Frontal cortex (tissue), 4 donors: ENCODE measurements around the gene NCOA3. TPM values are rescaled to one million over a fixed set of nuclear protein-coding genes. Genes with fewer than 3 reads are reported as not detected.

Experiments
- DNase-seq, 2 donors: peaks; one replicate each; pipeline ENCODE4 v3.0.0; 2012; ENCODE audit warnings: low spot score in 2 of 2
- FAIRE-seq: peaks from 2 replicates; lab custom pipeline; 2012; peaks lifted over from hg19 to GRCh38; lab: Jason Lieb, UNC
- small RNA-seq: library from RNA; depleted of rRNA; stranded (forward); fragments of <200 nt; gene quantifications from one replicate; pipeline ENCODE3, GENCODE V24; 2014
- total RNA-seq: library from RNA; depleted of rRNA; stranded (reverse); fragments of >200 nt; gene quantifications from one replicate; pipeline ENCODE4 v1.2.3, GENCODE V29; 2014
- donor health status: control.
- donor health status: control.
- donor health status: control.

Gene NCOA3
- total RNA-seq, 1 donor from 2014 or later: 42.0 TPM

DNA sequence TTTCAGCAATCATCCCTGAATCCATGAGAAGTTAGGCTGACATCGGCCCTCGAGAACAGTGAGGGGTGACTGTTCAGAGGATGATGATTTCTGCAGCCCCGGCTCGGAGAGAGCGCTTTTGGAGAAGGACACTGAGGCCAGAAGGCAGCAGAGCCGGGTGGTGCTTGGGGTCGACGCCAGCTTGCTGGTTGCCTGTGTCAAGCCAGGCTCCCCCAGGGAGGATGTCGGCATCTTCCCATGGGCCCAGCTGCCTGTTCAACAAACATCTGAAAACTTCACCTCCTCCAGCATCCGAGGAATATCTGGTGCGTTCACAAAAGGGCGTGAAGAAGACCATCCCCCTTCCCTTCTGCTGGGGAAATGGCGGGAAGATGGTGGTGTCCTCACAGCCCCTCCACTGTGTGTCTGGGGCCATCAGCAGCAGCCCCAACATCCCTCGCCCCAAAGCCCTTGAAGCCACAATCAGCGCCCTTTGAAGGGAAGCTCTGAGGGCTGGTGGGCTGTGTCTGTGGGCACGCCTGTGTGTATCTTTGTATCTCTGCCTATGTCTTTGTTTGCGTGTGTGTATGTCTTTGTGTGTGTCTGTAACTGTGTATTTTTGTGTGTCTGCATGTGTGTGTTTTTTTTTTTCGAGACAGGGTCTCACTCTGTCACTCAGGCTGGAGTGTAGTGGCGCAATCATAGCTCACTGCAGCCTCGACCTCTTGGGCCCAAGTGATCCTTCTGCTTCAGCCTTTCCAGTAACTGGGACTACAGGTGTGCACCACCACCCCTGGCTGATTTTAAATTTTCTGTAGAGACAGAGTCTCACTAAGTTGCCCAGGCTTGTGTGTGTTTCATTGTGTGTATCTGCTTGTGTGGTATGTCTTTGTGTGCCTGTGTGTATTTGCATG is 185.7 kb downstream of the NCOA3 start:
- no peak for FAIRE-seq

DNA sequence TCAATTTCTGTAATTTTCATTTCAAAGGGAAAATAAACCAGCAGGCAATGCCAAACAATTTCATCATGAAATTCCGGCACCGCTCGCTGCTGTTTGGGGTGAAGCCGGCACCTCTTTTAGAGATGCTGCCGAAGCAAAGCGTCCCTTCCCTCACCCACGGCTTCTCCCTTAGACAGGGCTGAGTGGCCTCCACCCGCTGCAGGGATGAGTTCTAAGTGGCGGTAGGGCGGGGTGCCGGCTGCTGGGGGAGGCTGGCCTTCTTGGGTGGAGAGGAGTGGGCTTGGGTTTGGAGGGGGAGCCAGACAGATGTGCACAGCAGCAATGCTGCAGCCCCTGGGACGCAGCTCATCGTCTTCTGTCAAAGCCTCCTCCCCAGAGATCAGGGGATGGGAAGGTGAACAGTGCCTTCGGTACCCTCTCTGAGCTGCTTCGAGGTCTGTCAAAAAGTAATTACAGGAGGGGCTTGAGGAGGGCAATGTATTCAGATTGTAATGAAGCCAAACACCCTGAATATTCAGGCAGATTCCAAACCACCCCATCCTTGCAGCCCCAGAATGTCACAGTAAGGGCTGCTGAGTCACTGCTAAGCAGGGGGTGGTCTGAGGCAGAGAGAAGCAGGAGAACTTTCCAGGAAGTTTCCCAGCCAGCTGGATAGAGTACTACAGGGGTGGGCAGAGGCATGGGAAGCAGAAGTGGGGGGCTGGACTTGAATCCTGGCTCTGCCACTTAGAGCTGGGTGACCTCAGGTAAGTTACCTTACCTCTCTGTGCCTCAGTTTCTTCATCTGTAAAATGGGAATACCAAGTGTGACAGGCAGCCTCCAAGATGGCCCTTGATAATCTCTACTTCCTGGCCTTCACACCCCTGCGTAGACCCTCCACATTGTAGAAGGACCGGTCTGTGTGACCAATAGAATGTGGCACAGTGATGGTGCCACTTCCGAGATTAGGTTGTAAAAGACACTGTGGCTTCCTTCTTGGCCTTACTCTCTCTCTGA is 187.0 kb downstream of the NCOA3 start:
- FAIRE-seq (no peak), DNase-seq (no peak)

More for the DNA sequence above, 185.7 kb downstream of the NCOA3 start:
- DNase-seq: no peak

DNA sequence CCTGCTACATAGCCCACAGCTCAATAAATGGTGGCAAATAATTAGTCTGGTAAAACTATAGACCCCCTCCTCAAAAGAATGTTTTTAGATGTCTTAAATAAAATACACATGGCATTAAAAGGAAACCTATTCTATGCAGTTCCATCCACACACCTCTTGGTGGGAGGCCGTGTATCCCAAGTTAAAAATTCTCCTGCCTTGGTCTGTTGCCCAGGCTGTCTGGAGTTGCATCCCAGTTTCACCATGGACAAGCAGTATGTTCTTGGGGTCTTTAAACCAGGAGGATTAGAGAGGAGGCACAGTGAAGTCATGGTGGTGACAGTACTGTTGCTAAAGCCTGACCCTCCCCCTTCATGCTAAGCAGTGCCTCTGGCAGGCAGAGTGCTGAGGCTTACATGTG is 188.0 kb downstream of the NCOA3 start:
- no peak for DNase-seq
- no peak for FAIRE-seq

DNA sequence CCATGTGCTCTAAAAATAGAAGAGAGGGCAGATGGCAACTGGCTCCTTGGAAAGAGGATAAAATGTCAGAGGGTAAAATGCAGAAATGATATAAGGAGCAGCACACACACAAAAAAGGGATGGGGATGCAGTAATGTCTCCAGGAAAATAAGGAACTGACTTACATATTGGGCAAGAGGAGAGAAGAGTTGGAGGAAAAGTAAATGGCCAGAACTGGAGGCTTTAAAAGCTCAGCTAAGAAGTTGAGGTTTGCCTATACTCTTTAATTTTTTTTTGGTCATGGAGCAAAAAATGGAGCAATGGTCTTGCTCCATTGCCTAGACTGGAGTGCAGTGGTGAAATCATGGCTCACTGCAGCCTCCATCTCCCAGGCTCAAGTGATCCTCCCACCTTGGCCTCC is 189.9 kb downstream of the NCOA3 start:
- DNase-seq (no peak), FAIRE-seq (no peak)

DNA sequence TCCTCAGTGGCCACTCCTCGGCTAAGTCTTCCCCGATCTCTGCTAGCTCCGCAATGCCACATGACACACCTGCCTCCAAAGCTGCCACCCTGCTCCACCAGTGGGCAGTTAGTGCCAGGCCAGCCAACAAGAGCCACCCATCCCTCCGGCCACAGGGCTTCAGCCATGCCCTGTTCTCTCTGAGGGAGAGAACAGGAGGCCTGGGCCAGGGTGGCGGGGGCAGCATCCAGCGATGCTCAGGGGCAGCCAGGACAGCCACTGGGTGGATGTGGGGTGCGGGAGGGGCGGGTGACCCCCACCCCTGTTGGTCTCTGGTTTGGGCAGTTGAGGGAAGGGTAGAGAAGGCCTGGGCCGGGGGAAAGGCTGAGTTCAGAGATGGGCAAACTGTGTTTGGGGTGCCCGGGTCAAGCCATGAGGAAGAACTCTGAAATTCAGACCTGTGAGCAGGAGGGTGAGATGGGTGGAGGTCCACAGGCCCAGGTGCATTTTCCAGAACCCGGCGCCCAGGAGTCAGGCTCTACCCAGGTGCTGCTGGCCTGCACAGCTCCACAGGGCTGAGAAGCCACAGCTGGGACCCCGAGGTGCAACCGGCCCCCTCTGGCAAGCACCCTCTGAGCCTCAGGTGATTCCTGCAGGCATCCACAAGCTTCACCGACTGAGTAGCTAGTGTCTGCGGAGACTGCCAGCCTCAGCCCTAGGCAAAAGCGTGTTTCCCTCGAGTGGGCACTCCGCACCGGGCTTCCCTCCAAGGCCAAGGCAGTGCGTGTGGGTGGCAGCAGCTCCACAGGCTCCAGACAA is 192.5 kb downstream of the NCOA3 start:
- FAIRE-seq (no peak), DNase-seq (no peak)

DNA sequence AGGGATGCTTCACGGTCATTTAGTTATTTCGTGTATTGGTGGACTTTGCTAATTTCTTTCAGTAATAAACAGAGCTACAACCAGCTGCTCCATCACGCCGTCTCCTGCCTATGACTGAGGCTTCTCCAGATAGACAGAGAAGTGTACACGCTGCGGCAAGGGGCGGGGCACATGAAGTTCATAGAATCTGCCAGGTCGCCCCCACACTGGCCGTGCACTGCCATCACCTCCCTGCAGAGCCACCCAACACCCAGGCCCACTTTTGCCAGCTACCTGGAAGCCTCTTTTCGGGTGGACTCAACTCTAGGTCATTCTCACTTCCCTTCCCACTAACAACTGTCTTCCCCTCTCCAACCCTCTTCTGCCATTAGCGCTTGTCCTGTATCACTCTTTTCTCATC is 195.2 kb downstream of the NCOA3 start:
- no peak for DNase-seq
- no peak for FAIRE-seq

DNA sequence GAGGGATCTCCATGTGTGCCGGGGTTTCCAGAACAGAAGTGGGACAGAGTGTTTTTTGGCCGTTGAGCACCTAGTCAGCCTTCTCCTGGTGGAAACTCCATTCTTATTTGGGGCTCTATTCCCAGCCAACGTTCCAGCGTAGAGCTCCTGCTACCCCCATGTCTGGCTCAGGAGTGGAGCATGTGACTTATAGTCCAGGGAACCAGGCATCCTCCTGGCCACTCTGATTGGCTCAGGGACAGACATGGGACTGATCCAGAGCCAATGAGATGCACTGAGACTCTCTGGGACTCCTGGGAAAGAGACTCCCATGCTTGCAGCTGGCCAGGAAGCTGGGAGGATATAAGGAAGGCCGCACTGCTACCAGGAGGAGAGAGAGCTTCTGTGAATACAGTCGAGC is 196.5 kb downstream of the NCOA3 start:
- FAIRE-seq (no peak), DNase-seq (no peak)

DNA sequence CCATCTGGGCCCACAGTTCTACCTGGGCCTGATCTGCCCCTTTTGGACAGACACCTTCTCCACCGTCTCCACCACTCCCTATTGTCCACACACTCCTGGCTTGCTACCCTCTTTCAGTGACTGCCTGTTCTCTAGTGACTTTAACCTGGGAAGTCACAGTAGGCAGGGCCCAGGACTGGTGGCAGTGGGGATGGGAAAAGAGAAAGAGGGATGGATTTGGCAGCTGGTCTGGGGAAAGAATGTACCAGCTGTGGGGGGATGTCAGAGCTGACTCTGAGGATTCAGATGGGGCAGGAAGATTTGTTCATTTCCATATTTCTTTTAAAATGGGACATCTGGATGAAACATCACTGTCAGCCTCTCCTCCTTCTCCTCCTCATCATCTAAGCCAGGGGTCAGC is 198.1 kb downstream of the NCOA3 start:
- FAIRE-seq (no peak), DNase-seq (no peak)

DNA sequence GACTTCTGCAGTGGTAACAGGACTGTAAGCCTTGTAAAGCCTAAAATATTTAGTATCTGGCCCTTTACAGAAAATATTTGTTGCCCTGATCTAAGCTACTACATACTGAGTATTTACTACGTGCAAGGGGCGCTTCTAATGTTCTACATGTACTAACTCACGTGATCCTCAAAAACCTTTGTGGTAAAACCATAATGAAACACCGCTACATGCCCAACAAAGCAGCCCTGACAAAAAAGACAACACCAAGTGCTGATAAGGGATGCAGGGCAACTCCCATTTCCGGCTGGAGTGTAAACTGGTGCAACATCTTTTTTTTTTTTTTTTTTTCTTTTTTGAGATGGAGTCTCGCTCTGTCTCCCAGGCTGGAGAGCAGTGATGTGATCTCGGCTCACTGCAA is 198.6 kb downstream of the NCOA3 start:
- FAIRE-seq (no peak), DNase-seq (no peak)

DNA sequence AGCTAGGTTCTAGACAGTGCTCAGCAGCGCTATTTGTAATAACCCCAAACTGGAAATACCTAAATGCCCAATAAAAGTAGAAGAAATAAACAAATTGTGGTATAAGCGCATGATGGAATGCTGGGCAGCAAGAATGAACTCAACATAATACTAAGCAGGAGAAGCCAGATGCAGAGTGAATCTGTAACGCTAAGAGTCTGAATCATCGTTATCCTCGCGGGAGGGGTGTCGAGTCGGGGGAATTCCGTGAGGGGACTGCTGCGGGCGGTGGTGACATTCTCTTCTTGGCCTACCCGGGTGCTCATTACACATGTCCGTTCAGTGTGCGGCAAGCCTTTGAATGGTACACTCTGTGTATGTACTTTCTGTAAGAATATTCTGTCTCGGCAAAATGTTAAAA is 199.9 kb downstream of the NCOA3 start:
- no peak for DNase-seq
- no peak for FAIRE-seq

DNA sequence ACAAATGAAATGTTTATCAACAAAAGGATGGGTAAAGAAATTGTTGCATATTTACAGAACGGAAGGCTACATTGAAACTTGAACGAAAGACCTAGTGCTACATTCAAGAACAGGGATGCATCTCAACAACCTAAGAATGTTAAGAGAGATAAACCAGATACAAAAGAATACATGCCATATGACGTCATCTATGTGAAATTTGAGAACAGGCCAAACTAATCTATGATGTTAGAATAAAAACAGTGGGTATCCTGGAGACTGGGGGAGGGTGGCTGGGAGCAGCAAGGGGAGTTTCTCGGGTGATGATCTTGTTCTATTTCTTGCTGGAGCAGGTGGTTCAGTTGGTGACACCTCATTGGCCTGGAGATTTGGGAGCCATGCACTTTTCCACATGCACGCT is 202.1 kb downstream of the NCOA3 start:
- DNase-seq: no peak
- no peak for FAIRE-seq

DNA sequence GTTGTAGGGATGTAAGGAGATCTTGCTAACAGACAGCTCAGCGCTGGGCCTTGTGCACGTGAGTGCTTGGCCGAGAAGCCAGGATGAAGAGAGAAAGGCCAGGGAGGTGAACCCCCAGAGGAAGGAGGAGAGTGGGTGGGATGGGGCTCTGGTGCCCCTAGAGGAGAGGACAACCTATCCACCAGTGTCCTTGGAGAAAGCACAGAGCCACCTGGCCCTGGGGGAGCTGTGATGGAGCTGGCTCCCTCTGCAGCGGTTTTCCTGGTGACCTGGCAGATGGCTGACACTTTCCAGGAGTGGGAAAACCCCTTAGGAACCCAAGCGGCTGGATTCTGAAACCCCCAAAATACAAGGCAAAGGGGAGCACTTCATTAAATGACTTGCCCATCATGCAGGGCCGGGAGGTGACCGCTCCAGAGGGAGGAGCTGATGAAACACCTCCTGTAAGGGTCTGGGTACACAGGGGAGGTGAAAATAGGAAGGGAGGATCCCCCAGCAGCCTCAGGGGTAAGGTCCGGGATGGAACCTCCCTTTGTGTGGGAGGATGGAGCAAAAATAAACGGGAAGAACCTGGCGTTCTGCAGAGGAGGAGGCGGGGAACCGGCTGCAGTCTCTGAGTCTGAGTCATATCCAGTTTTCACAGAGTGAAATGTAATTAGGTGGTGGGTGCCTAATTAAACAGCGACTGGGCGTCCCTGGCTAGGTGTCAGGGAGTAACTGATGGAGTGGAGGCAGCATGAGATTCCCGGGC is 203.2 kb downstream of the NCOA3 start:
- no peak for FAIRE-seq
- no peak for DNase-seq

DNA sequence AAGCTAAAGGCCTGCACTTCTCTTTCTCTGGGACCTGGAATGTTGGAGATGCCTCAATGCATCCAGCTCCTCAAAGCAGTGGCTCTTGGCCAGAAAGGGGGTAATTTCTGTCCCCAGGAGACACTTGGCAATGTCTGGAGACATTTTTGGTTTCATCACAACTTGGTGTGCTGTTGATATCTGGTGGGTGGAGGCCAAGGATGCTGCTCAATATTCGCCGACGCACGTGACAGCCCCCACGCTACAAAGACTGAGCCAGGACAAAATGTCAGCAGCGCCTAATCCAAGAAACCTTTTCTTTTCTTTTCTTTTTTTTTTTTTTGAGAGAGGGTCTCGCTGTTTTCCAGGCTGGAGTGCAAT is 203.8 kb downstream of the NCOA3 start:
- DNase-seq (no peak), FAIRE-seq (no peak)

DNA sequence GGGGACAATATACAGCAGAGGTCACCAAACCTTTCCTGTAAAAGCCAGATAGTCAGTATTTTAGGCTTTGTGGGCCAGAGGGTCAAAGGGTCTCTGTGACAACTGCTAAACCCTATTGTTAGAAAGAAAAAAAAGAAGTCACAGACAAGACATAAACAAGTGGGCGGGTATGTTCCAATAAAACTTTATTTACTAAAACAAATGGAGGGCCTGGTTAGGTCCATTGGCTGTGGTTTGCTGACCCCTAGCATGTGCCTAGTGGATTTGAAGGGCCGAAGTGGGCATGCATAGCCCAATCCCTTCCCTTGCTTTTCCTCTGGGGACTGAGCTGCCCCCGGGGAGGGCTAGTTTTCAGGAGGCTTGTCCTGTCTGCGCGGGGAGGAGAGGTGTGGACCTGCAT is 204.7 kb downstream of the NCOA3 start:
- DNase-seq (no peak), FAIRE-seq (no peak)

Small RNA genes within 50 kb of the gene (small RNA-seq; reads per million reads assigned to genes)
- gene RNU6-497P (not detected), gene RNU6-563P (not detected)

Other genes starting within 250 kb of the NCOA3 start
- 36.7 TPM for gene ZMYND8, start 145.2 kb upstream of the NCOA3 start, total RNA-seq